HEK293 (cell line): ENCODE data around the gene NAPA.

Experiments used
- CTCF ChIA-PET: fragments of 350-600 bp; formaldehyde crosslinking; extraction: SDS; loops from one replicate; lab custom pipeline; 2021; ENCODE audit warnings: antibody characterized with exemption; lab: Yijun Ruan, JAX
- POLR2A ChIA-PET: fragments of 300-600 bp; formaldehyde crosslinking; extraction: SDS; loops from one replicate; lab custom pipeline; 2020; ENCODE audit warnings: antibody characterized with exemption, inconsistent platforms; lab: Yijun Ruan, JAX
- H3K27ac ChIP-seq: fragments of 200-500 bp; sonication (Bioruptor generic); 2 replicates; pipeline ENCODE4 v1.5.1; 2014; ENCODE audit warnings: low read depth, low read length, control low read depth, inconsistent platforms; ENCODE audit errors: extremely low read depth
- H3K36me3 ChIP-seq, 2 experiments: fragments of 200-500 bp in 1 of 2; sonication (Bioruptor generic) in 1 of 2; 1 replicate in 1 of 2; 2 replicates in 1 of 2; pipeline ENCODE4 v1.5.1; 2014 to 2017; ENCODE audit warnings: inconsistent platforms in 2 of 2, low read length in 2 of 2; ENCODE audit not compliant: control insufficient read depth in 2 of 2, insufficient read depth in 1 of 2
- H3K4me1 ChIP-seq: fragments of 200-500 bp; sonication (Bioruptor generic); 2 replicates; pipeline ENCODE4 v1.5.1; 2014; ENCODE audit warnings: mild to moderate bottlenecking, low read length, inconsistent platforms; ENCODE audit not compliant: control insufficient read depth, insufficient read depth
- H3K4me3 ChIP-seq: 2 replicates; pipeline ENCODE4 v1.5.1; 2011; ENCODE audit warnings: low read depth, mild to moderate bottlenecking, control low read depth, low read length, moderate library complexity
- H3K9me3 ChIP-seq: fragments of 200-500 bp; sonication (Bioruptor generic); 2 replicates; pipeline ENCODE4 v1.5.1; 2014; ENCODE audit warnings: low read depth, low read length, inconsistent platforms; ENCODE audit not compliant: control insufficient read depth, insufficient read depth
- HIC1 ChIP-seq: fragments of 450-650 bp; formaldehyde crosslinking; IDR thresholded peaks from 2 replicates; pipeline ENCODE4 v1.5.1; 2016; ENCODE audit warnings: missing biosample characterization, missing genetic modification characterization
- KLF1 ChIP-seq: fragments of 450-650 bp; formaldehyde crosslinking; IDR thresholded peaks from 2 replicates; pipeline ENCODE4 v1.5.1; 2016; ENCODE audit warnings: missing biosample characterization, missing genetic modification characterization
- KLF8 ChIP-seq: fragments of 450-650 bp; formaldehyde crosslinking; IDR thresholded peaks from 2 replicates; pipeline ENCODE4 v1.5.1; 2016; ENCODE audit warnings: missing biosample characterization, missing genetic modification characterization
- PBX3 ChIP-seq: sonication (generic); formaldehyde crosslinking; IDR thresholded peaks from 2 replicates; pipeline ENCODE4 v1.8.1; 2022; ENCODE audit warnings: mild to moderate bottlenecking, moderate library complexity, missing genetic modification reagents
- PRDM4 ChIP-seq: fragments of 450-650 bp; formaldehyde crosslinking; IDR thresholded peaks from 2 replicates; pipeline ENCODE4 v1.5.1; 2017; ENCODE audit warnings: missing biosample characterization, missing genetic modification characterization
- SETDB1 ChIP-seq: IDR thresholded peaks from one replicate; pipeline ENCODE4 v1.6.1; 2017; ENCODE audit warnings: mild to moderate bottlenecking, low read length, moderate library complexity, mixed read lengths; ENCODE audit not compliant: insufficient read length
- ZBTB7A ChIP-seq: fragments of 450-650 bp; formaldehyde crosslinking; IDR thresholded peaks from 2 replicates; pipeline ENCODE4 v1.5.1; 2016; ENCODE audit warnings: low read depth, missing biosample characterization, missing genetic modification characterization
- ZNF140 ChIP-seq: fragments of 450-650 bp; formaldehyde crosslinking; IDR thresholded peaks from 2 replicates; pipeline ENCODE4 v1.5.1; 2016; ENCODE audit warnings: missing biosample characterization, missing genetic modification characterization
- ZNF148 ChIP-seq: fragments of 450-650 bp; formaldehyde crosslinking; IDR thresholded peaks from 2 replicates; pipeline ENCODE4 v1.5.0; 2017; ENCODE audit warnings: missing biosample characterization, missing genetic modification characterization, borderline replicate concordance
- ZNF19 ChIP-seq: fragments of 450-650 bp; formaldehyde crosslinking; IDR thresholded peaks from 2 replicates; pipeline ENCODE4; 2016; ENCODE audit warnings: missing biosample characterization, missing genetic modification characterization, low read depth
- ZNF274 ChIP-seq, 2 experiments: fragments of 200-500 bp in 1 of 2; fragments of 450-650 bp in 1 of 2; sonication (Bioruptor generic) in 1 of 2; formaldehyde crosslinking in 1 of 2; IDR thresholded peaks; 2 replicates each; pipeline versions ENCODE4 v1.5.1 to v1.6.1; 2014 to 2016; ENCODE audit warnings: borderline replicate concordance in 1 of 2, inconsistent platforms in 1 of 2, low read length in 1 of 2, missing biosample characterization in 1 of 2, missing genetic modification characterization in 1 of 2
- ZNF302 ChIP-seq: fragments of 450-650 bp; formaldehyde crosslinking; IDR thresholded peaks from 2 replicates; pipeline ENCODE4 v1.5.1; 2016; ENCODE audit warnings: missing biosample characterization, missing genetic modification characterization, low read depth
- ZNF514 ChIP-seq: fragments of 450-650 bp; formaldehyde crosslinking; IDR thresholded peaks from 2 replicates; pipeline ENCODE4 v1.5.1; 2016; ENCODE audit warnings: missing biosample characterization, missing genetic modification characterization
- ZNF530 ChIP-seq: fragments of 450-650 bp; formaldehyde crosslinking; IDR thresholded peaks from 2 replicates; pipeline ENCODE4 v1.5.1; 2016; ENCODE audit warnings: low read depth, missing biosample characterization, missing genetic modification characterization
- ZSCAN23 ChIP-seq: fragments of 450-650 bp; formaldehyde crosslinking; IDR thresholded peaks from 2 replicates; pipeline ENCODE4 v1.5.1; 2016; ENCODE audit warnings: missing biosample characterization, missing genetic modification characterization
- TF ChIP-seq, protein P1 (sequence below): fragments of 450-650 bp; formaldehyde crosslinking; IDR thresholded peaks from 2 replicates; pipeline ENCODE4 v1.5.1; 2017; ENCODE audit warnings: missing biosample characterization, missing genetic modification characterization

The NAPA gene

DNA sequence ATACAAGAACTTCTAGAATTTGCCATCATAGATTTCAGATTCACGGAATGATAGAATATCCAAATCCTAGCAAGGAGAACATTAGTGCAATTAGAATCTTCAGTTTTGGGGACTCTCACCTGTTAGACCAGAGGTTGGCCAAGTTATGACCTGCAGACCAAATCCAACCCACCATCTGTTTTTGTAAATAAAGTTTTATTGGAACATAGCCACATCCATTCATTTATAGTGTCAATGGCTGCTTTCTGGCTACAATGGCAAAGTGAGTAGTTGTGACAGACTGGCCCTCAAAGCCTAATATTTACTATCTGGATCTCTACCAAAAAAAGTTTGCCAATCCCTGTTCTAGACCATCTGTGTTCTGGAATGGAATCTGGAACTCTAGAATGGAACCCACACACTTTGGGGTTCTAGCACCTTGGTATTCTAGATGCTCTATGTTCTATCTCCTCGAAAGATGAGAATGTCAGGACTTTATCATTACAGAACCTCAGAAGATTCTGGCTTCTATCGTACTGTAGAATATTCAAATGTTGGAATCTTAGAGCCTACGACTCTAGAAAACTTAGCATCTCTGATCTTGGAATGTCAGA, 33.3 kb downstream of the NAPA start (continued):
- TF ChIP-seq, protein P1, sequence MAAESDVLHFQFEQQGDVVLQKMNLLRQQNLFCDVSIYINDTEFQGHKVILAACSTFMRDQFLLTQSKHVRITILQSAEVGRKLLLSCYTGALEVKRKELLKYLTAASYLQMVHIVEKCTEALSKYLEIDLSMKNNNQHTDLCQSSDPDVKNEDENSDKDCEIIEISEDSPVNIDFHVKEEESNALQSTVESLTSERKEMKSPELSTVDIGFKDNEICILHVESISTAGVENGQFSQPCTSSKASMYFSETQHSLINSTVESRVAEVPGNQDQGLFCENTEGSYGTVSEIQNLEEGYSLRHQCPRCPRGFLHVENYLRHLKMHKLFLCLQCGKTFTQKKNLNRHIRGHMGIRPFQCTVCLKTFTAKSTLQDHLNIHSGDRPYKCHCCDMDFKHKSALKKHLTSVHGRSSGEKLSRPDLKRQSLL: no peak
- no peak for TF ChIP-seq ZNF530 (tag by site-specific recombination)
- TF ChIP-seq PBX3 (CRISPR knock-in tag): no peak

DNA sequence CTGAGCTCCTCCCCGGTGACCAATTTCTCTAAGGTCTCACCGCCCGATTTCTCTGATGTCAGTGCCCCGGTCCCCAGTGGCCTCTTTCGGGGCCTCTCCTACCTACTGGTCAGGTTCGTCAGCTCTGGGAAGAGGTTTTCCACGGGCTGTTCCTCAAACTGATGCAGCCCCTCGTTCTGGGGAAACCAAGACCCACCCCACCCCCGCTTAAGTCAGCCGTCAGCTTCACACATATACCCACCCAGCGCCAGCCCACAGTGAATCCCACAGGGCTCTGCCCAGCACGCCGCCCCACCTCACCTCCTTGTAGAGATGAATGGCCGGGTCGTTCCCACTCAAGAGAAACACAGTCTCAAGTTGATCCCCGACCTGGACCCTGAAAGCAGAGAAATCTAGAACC, 34.2 kb downstream of the NAPA start:
- TF ChIP-seq ZNF514 (tag by site-specific recombination) (no peak), ZSCAN23 (tag by site-specific recombination) (no peak), SETDB1 (no peak), HIC1 (tag by site-specific recombination) (no peak)
- TF ChIP-seq, all 188 proteins: peak for 0
- H3K27ac ChIP-seq: no peak overlapping the region
- ChIA-PET CTCF (interaction anchor here (1.5 kb wide), 1 partner anchor 44 kb away, joined by 7 read pairs; no protein-coding TSS in a partner anchor), POLR2A (no interaction called here)
- no peaks in the 10 kb centered on the region for H3K9me3 ChIP-seq
- H3K4me1 ChIP-seq: no peaks in the 10 kb centered on the region
- no peak overlapping the region for H3K4me3 ChIP-seq
- peaks cover 0 to 5% of the 10 kb centered on the region in 2 experiments; a peak in 1 of 3 replicates for H3K36me3 ChIP-seq

DNA sequence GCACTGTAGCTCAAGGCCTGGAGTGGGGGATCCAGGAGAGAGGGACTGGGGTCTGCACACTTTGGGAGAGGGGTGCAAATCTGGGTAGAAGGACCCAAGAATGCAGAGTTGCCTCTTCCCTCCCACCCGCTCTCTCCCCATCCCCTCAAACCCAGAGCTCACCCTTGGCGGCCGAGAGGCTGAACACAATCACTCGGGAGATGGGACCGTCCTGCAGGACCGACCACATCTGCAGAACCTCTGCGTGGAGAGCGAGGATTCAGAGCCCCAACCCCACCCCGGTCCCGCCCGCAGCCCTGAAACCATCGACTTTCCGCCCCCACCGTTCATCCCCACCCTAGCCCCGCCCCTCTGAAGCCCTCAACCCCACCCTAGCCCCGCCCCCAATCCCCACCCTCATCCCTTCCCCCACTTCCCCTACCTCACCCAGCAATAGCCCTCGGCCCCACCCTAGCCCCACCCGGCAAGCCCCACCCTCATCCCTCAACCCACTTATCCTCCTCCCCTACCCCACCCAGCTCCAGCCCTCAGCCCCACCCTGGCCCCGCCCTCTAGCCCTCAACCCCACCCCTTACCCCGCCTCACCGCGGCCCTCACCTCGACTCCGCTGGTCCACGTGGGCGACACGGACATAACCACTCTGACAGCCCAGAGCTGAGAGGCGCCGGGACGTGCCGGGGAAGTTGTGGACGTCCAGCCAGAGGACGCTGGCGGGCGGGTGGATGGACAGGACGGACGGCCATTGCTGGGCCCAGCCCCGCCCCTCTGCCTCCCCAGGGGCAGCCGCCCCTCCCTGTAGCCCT, 35.0 kb downstream of the NAPA start:
- peak; percentile 99 for TF ChIP-seq KLF1 (tag by site-specific recombination)
- TF ChIP-seq ZNF148 (tag by site-specific recombination): no peak
- TF ChIP-seq PRDM4 (tag by site-specific recombination): no peak
- TF ChIP-seq ZNF140 (tag by site-specific recombination): no peak
- no peak for TF ChIP-seq ZNF274 (IDR thresholded peaks at IDR 0.05; ENCODE audit: low read length)
- no peak for TF ChIP-seq ZNF274 (tag by site-specific recombination; IDR thresholded peaks at IDR 0.05; ENCODE audit: borderline replicate concordance)
- TF ChIP-seq ZBTB7A (tag by site-specific recombination): no peak
- TF ChIP-seq KLF8 (tag by site-specific recombination): peak; percentile 76; the same call in 1 of the 2 replicates
- no peak for TF ChIP-seq ZNF302 (tag by site-specific recombination)
- TF ChIP-seq ZNF19: no peak
- H3K36me3 ChIP-seq: no peaks in the 10 kb centered on the region
- no peaks in the 10 kb centered on the region for H3K9me3 ChIP-seq
- CTCF ChIA-PET: interaction anchor here (1.2 to 1.5 kb wide), 3 partner anchors 43 to 47 kb away, joined by 4 to 7 read pairs (median 4); no protein-coding TSS in a partner anchor
- H3K4me3 ChIP-seq: no peak overlapping the region
- H3K4me1 ChIP-seq: no peaks in the 10 kb centered on the region
- H3K27ac ChIP-seq: no peak overlapping the region
- POLR2A ChIA-PET: interaction anchor here (0.5 kb wide), 1 partner anchor 150 kb away, joined by 4 read pairs; no protein-coding TSS in a partner anchor
